Peyer's patch (tissue), 4 donors: ENCODE measurements around the gene ESYT2.

ENCODE experiments used
- POLR2A ChIP-seq, 2 donors: fragments of 450-650 bp; IDR thresholded peaks; one replicate each; pipeline ENCODE4 v1.5.1; 2017; ENCODE audit warnings: antibody characterized with exemption in 2 of 2, mild to moderate bottlenecking in 2 of 2, moderate library complexity in 2 of 2
- TF ChIP-seq, protein P1 (sequence below), 6 experiments: fragments of 450-650 bp in 4 of 6; fragments of 200-600 bp in 2 of 6; sonication (generic) in 1 of 6; IDR thresholded peaks; one replicate each; pipeline ENCODE4 v1.5.1; 2017 to 2019; ENCODE audit warnings: antibody characterized with exemption in 6 of 6, mild to moderate bottlenecking in 3 of 6, moderate library complexity in 1 of 6

GRCh38 chr7:158819571-158820203, 9.6 kb downstream of the ESYT2 start:
- TF ChIP-seq, protein P1, sequence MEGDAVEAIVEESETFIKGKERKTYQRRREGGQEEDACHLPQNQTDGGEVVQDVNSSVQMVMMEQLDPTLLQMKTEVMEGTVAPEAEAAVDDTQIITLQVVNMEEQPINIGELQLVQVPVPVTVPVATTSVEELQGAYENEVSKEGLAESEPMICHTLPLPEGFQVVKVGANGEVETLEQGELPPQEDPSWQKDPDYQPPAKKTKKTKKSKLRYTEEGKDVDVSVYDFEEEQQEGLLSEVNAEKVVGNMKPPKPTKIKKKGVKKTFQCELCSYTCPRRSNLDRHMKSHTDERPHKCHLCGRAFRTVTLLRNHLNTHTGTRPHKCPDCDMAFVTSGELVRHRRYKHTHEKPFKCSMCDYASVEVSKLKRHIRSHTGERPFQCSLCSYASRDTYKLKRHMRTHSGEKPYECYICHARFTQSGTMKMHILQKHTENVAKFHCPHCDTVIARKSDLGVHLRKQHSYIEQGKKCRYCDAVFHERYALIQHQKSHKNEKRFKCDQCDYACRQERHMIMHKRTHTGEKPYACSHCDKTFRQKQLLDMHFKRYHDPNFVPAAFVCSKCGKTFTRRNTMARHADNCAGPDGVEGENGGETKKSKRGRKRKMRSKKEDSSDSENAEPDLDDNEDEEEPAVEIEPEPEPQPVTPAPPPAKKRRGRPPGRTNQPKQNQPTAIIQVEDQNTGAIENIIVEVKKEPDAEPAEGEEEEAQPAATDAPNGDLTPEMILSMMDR (IDR thresholded peaks at IDR 0.05), result no peak
- no peak for TF ChIP-seq POLR2A (IDR thresholded peaks at IDR 0.05)
